Measurements from ENCODE around the gene FCER1G. TPM values are rescaled to one million over a fixed set of nuclear protein-coding genes. Genes with fewer than 3 reads are reported as not detected.
A peak's percentile ranks its signal among the peaks of the same experiment; 100 is the strongest.

FCER1G gene
- polyA plus RNA-seq, 1 donor from 2014 or later = 3.5 TPM

DNA sequence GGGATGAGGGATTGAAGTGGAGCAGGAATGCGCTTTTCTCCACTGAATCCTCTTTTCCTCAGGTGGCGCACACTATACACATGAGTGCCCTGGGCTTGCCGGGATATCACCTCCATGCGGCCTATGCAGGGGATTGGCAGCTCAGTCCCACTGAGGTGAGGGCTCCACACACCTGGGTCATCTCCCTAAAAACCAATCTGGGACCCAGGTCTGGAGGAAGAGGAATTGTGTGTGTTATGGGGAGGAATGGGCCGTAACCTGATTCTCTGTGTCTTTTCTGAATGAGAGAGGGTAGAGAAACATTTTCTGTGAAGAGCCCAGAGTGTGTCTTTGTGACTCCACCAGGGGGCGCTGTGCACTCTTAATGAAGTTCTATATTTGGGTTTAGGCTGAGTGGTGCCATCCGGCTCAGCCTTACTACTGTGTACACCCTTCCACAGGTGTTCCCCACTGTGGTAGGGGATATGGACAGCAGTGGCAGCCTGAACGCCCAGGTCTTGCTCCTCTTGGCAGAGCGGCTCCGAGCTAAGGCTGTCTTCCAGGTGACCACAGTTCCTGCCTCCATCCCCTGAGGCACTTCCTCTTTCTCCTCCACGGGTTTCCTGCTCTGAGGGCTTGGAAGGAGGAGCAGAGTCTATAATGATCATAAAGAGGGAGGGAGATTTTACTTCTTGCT is 12.2 kb downstream of the FCER1G start:
- H4K20me1 ChIP-seq (ENCODE audit: insufficient read depth) = no peaks in the 10 kb centered on the region
- no peak overlapping the region for H3K27ac ChIP-seq (ENCODE audit: low read length)
- peaks cover 2% of the 10 kb centered on the region for H3K79me2 ChIP-seq (replicated peaks; ENCODE audit: insufficient read depth, low read length)
- no peak for TF ChIP-seq POLR2AphosphoS5 (IDR thresholded peaks at IDR 0.05)
- no peak for TF ChIP-seq MXI1 (conservative IDR thresholded peaks at IDR 0.05; ENCODE audit: poor library complexity, severe bottlenecking)
- peak; percentile 78 for TF ChIP-seq RAD21 (conservative IDR thresholded peaks at IDR 0.05)
- no peak for TF ChIP-seq EZH2 (IDR thresholded peaks at IDR 0.05; ENCODE audit: borderline replicate concordance, insufficient read depth, low read length, poor library complexity, severe bottlenecking)
- peak; percentile 88 for TF ChIP-seq CTCF (IDR thresholded peaks at IDR 0.05; ENCODE audit: poor library complexity, severe bottlenecking)
- no peak for TF ChIP-seq EP300 (conservative IDR thresholded peaks at IDR 0.05; ENCODE audit: poor library complexity, severe bottlenecking)
- no peak for TF ChIP-seq TAF1 (IDR thresholded peaks at IDR 0.05; ENCODE audit: low read depth)
- TF ChIP-seq SMC3 (conservative IDR thresholded peaks at IDR 0.05; ENCODE audit: poor library complexity) = peak; percentile 93
- no peak for TF ChIP-seq REST (IDR thresholded peaks at IDR 0.05; ENCODE audit: borderline replicate concordance)
- H3K4me2 ChIP-seq (ENCODE audit: low read length) = peak overlapping the region; percentile 59
- peak overlapping the region; percentile 73 for H3K4me3 ChIP-seq (ENCODE audit: low read length)
- no peaks in the 10 kb centered on the region for H3F3A ChIP-seq (ENCODE audit: insufficient read depth, low read length, poor library complexity, severe bottlenecking)
- no peaks in the 10 kb centered on the region for H3K27me3 ChIP-seq (ENCODE audit: insufficient read depth, low read depth, low read length)
- peak overlapping the region; percentile 79 for H3K9ac ChIP-seq (ENCODE audit: low read length)
- H3K9me2 ChIP-seq (ENCODE audit: insufficient read depth, low read length) = no peaks in the 10 kb centered on the region
- no peak overlapping the region for H2AFZ ChIP-seq (ENCODE audit: low read depth, low read length)
- no peaks in the 10 kb centered on the region for H3K9me3 ChIP-seq (ENCODE audit: low read length)
- H3K36me3 ChIP-seq (ENCODE audit: insufficient read depth, low read length) = no peaks in the 10 kb centered on the region

GRCh38 chr1:161228032-161228431 is 12.9 kb downstream of the FCER1G start:
- Histone ChIP-seq H3K4me3 (ENCODE audit: low read length) (peak overlapping the region; percentile 73), H2AFZ (ENCODE audit: low read depth, low read length) (no peak overlapping the region), H4K20me1 (ENCODE audit: insufficient read depth) (no peaks in the 10 kb centered on the region), H3K79me2 (replicated peaks; ENCODE audit: insufficient read depth, low read length) (peaks cover 2% of the 10 kb centered on the region), H3K27ac (ENCODE audit: low read length) (no peak overlapping the region), H3K36me3 (ENCODE audit: insufficient read depth, low read length) (no peaks in the 10 kb centered on the region), H3F3A (ENCODE audit: insufficient read depth, low read length, poor library complexity, severe bottlenecking) (no peaks in the 10 kb centered on the region), H3K4me2 (ENCODE audit: low read length) (no peak overlapping the region), H3K9me3 (ENCODE audit: low read length) (no peaks in the 10 kb centered on the region), H3K9me2 (ENCODE audit: insufficient read depth, low read length) (no peaks in the 10 kb centered on the region), H3K9ac (ENCODE audit: low read length) (no peak overlapping the region), H3K27me3 (ENCODE audit: insufficient read depth, low read depth, low read length) (no peaks in the 10 kb centered on the region)
- no peak for TF ChIP-seq REST (IDR thresholded peaks at IDR 0.05; ENCODE audit: borderline replicate concordance)
- no peak for TF ChIP-seq CTCF (IDR thresholded peaks at IDR 0.05; ENCODE audit: poor library complexity, severe bottlenecking)
- TF ChIP-seq EZH2 (IDR thresholded peaks at IDR 0.05; ENCODE audit: borderline replicate concordance, insufficient read depth, low read length, poor library complexity, severe bottlenecking) = no peak
- TF ChIP-seq SMC3 (conservative IDR thresholded peaks at IDR 0.05; ENCODE audit: poor library complexity) = no peak
- no peak for TF ChIP-seq EP300 (conservative IDR thresholded peaks at IDR 0.05; ENCODE audit: poor library complexity, severe bottlenecking)
- no peak for TF ChIP-seq POLR2AphosphoS5 (IDR thresholded peaks at IDR 0.05)
